Dendritic cell treated with granulocyte-macrophage colony-stimulating factor and Interleukin-4, amounts not matched to agents 40 ng/mL and 50 ng/mL, for 4 days (primary cell): ENCODE measurements around the gene OR2T29.
"Not testable (repeated sequence)": the region's sequence is repeated elsewhere in the genome, so short reads cannot be mapped to it uniquely, and the experiment has no call there.

ENCODE experiments used
- H3K27ac Mint-ChIP-seq: one replicate; pipeline ENCODE4 v1.8.0; 2022; ENCODE audit warnings: mild to moderate bottlenecking, mixed read lengths
- H3K27me3 Mint-ChIP-seq: one replicate; pipeline ENCODE4 v1.8.0; 2022; ENCODE audit warnings: mild to moderate bottlenecking, mixed read lengths
- H3K36me3 Mint-ChIP-seq: one replicate; pipeline ENCODE4 v1.8.0; 2022; ENCODE audit warnings: low read depth, mixed read lengths
- H3K4me1 Mint-ChIP-seq: one replicate; pipeline ENCODE4 v1.8.0; 2022; ENCODE audit warnings: low read depth, mixed read lengths
- H3K4me3 Mint-ChIP-seq: one replicate; pipeline ENCODE4 v1.8.0; 2022; ENCODE audit warnings: mild to moderate bottlenecking, moderate library complexity, mixed read lengths
- H3K9me3 Mint-ChIP-seq: one replicate; pipeline ENCODE4 v1.8.0; 2022; ENCODE audit warnings: mixed read lengths
- intact Hi-C: fragments of 100-400 bp; cut with micrococcal nuclease; formaldehyde crosslinking; loops from one replicate; pipeline ENCODE4 v1.15.0; 2022

Gene OR2T29, protein sequence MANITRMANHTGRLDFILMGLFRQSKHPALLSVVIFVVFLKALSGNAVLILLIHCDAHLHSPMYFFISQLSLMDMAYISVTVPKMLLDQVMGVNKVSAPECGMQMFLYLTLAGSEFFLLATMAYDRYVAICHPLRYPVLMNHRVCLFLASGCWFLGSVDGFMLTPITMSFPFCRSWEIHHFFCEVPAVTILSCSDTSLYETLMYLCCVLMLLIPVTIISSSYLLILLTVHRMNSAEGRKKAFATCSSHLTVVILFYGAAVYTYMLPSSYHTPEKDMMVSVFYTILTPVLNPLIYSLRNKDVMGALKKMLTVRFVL

DNA sequence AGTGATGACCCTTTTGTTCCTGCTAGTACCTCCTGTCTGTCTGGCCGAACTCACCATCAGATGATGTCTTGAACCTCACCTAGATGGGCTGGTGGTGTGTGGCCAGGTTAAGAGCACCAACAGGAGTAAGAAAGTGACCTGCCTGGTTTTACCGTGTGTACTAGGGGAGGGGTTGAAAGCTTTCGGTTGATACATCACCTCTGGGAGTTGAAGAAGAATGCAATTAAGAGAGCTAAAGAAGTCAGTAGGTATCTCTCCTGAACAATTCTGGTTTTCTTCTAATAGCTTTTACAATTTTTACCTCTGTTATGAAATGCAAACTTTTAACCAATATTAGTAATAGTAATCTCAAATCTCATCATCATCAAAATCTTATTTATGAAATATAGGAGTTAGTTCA lies at the start of gene OR2T29:
OR2T29 (minus strand) TSS at position 101 of the 400 bp plus-strand sequence. CDS start 3,281 bp downstream, outside the sequence.
- intact Hi-C loops, H3K36me3 Mint-ChIP-seq, H3K27me3 Mint-ChIP-seq, H3K4me3 Mint-ChIP-seq, H3K27ac Mint-ChIP-seq, H3K9me3 Mint-ChIP-seq: not testable (repeated sequence)
- H3K4me1 Mint-ChIP-seq = peaks cover 12% of the 10 kb centered on the region

DNA sequence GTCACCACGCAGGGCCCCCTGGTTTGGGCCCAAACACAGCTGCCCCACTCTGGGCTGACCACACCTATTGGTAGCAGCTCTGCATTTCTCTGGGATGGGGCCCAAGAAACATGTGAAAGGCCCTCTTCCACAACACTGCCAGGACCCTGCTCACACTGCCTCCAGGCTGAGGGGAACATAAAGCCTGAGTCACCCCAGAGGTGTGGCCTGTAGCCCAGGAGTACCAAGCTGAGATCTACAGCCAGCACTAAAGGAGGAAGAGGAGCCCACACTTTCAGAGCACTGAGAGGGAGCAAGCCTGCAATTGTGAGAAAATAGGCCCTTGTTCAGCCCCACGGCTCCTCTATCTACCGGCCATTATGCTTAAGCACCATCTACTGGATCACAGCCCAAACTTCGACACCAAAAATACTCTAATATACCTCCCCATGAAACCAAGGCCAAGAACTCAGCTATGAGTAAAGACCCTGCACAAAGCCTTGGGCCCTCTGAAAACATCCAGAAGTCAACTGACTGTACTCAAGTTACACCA lies 49.4 kb upstream of the OR2T29 start:
- H3K4me3 Mint-ChIP-seq = no peak overlapping the region
- H3K27ac Mint-ChIP-seq = no peak overlapping the region
- H3K27me3 Mint-ChIP-seq = no peaks in the 10 kb centered on the region
- no peaks in the 10 kb centered on the region for H3K9me3 Mint-ChIP-seq
- intact Hi-C loops = loop anchor here (5.0 kb wide), 1 partner anchor 210 kb away; the partner anchor contains the start of gene OR2T1
- no peaks in the 10 kb centered on the region for H3K36me3 Mint-ChIP-seq
- H3K4me1 Mint-ChIP-seq = peaks cover 7% of the 10 kb centered on the region

DNA sequence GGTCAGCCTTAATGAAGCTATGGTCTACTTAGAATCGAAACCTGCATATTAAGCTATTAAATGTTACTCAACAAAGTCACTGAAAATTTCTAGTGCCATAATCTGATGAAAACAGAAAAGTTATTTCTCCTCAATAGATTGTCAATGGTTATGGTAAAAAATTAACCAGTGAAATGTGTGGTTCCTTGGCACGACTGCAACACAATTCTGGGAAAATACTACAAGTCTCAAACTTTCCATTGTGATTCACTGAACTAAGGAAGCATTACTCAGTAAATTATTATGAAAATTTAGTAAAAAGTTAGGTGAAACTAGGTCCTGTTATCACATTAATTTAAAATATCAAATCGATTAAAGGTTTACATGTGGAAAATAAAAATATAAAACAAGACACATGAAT lies 47.7 kb upstream of the OR2T29 start:
- no peaks in the 10 kb centered on the region for H3K9me3 Mint-ChIP-seq
- peaks cover 7% of the 10 kb centered on the region for H3K4me1 Mint-ChIP-seq
- H3K36me3 Mint-ChIP-seq = no peaks in the 10 kb centered on the region
- intact Hi-C loops = loop anchor here (5.0 kb wide), 1 partner anchor 208 kb away; the partner anchor contains the start of gene OR2T1
- no peaks in the 10 kb centered on the region for H3K27me3 Mint-ChIP-seq
- no peak overlapping the region for H3K27ac Mint-ChIP-seq
- no peak overlapping the region for H3K4me3 Mint-ChIP-seq

DNA sequence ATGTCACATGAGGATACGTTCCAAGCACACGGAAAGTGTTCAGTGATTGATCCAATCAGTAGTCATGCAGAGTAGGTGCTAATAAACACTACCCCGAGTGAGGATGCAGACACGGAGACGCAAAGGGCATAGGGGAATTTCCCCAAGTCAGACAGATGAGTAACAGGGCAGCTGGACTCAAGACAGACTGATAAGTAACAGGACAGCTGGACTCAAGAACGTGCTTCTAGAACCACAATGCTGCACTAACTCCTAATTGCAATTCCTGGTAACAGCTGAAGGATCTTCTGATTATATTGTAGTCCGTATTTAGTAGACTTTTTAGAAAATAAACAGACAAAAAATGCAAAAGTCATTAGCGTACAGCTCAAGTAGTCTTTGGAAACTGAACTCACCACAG lies 36.8 kb upstream of the OR2T29 start:
- Mint-ChIP-seq H3K27me3 (no peaks in the 10 kb centered on the region), H3K27ac (no peak overlapping the region), H3K9me3 (no peaks in the 10 kb centered on the region), H3K4me3 (no peak overlapping the region), H3K36me3 (no peaks in the 10 kb centered on the region), H3K4me1 (peaks cover 12% of the 10 kb centered on the region)
- intact Hi-C loops = no loop called here

DNA sequence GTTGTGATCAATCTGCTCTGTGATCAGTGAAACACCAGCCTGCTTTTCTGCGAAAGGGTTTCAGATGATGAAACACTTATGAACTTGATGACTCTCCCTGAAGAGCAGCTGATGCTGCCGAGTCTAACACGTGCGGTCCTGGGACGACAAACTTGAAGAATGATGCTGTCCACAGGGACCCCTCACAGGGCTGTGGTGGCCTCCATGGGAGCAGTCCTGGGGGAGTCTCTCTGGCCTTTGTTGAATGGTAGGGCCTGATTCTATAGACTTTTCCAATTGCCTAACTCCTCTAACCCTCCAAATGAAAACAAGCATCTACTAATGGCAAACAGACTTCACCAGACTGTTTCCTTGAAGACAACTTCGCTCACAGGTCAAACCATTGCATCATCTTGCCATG lies 35.0 kb upstream of the OR2T29 start, which contains the start of gene OR2T10:
OR2T10 (minus strand) TSS at position 112 of the 400 bp plus-strand sequence. CDS start 3,932 bp downstream, outside the sequence.
- Mint-ChIP-seq H3K27ac (no peak within 1 kb of the TSS), H3K27me3 (no peaks in the 10 kb centered on the region)
- intact Hi-C loops = no loop called here

DNA sequence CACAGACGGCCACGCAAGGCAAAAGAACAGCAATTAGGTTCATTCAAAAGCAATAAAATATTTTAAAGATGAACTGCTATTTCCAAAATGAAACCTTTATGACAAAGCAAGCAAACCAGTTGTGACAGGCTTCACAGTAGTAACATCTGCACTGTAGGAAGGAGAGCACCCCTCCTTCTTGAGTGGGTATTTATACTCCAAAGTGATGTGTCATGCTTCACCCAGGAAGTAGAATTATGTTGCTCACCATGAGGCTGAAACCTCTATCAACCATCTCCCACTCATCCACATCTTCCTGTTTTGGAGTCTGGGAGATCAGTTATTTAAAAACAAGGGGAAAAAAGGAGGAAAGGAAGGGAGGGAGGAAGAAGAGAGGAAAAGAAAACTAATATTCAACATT lies 34.0 kb upstream of the OR2T29 start:
- Mint-ChIP-seq H3K27me3 (no peaks in the 10 kb centered on the region), H3K27ac (no peak overlapping the region), H3K36me3 (no peaks in the 10 kb centered on the region), H3K4me3 (no peak overlapping the region), H3K9me3 (no peaks in the 10 kb centered on the region), H3K4me1 (peaks cover 12% of the 10 kb centered on the region)
- intact Hi-C loops = no loop called here

More for the DNA sequence above, 35.0 kb upstream of the OR2T29 start, which contains the start of gene OR2T10:
- H3K9me3 Mint-ChIP-seq = no peaks in the 10 kb centered on the region
- H3K4me1 Mint-ChIP-seq = peaks cover 12% of the 10 kb centered on the region
- H3K36me3 Mint-ChIP-seq = no peaks in the 10 kb centered on the region
- no peak within 1 kb of the TSS for H3K4me3 Mint-ChIP-seq

DNA sequence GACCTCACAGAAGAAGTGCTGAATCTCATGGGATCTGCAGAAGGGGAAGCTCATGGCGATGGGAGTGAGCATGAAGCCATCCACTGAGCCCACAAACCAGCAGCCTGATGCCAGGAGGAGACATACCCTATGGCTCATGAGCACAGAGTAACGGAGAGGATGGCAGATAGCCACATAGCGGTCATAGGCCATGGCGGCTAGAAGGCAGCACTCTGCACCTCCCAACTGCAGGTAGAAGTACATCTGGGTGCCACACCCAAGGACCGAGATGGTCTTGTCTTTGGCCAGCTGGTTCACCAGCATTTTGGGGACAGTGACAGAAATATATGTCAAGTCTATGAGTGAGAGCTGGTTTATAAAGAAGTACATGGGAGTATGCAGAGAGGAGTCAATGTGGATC lies 30.7 kb upstream of the OR2T29 start:
- no peak overlapping the region for H3K4me3 Mint-ChIP-seq
- H3K4me1 Mint-ChIP-seq = peaks cover 12% of the 10 kb centered on the region
- H3K9me3 Mint-ChIP-seq = no peaks in the 10 kb centered on the region
- H3K36me3 Mint-ChIP-seq = no peaks in the 10 kb centered on the region
- intact Hi-C loops = no loop called here
- H3K27ac Mint-ChIP-seq = no peak overlapping the region
- H3K27me3 Mint-ChIP-seq = no peaks in the 10 kb centered on the region

DNA sequence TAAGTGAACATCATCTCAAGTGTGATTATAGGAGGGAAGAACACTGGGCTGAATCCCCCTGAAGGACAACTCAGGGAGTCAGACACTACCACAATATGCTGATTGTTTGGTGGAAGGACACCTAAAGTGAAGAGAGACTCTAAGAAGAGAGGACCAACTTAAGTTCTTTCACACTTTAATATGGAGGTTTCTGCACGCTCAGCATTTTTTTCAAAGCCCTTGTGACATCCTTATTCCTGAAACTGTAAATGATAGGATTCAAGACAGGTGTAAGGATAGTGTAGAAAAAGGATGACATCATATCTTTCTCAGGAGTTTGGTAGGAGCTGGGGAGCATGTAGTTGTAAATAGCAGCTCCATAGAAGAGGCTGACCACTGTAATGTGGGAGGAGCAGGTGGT lies 30.1 kb upstream of the OR2T29 start:
- Mint-ChIP-seq H3K27ac (no peak overlapping the region), H3K36me3 (no peaks in the 10 kb centered on the region), H3K4me1 (peaks cover 12% of the 10 kb centered on the region), H3K9me3 (no peaks in the 10 kb centered on the region), H3K4me3 (no peak overlapping the region), H3K27me3 (no peaks in the 10 kb centered on the region)
- intact Hi-C loops = no loop called here

DNA sequence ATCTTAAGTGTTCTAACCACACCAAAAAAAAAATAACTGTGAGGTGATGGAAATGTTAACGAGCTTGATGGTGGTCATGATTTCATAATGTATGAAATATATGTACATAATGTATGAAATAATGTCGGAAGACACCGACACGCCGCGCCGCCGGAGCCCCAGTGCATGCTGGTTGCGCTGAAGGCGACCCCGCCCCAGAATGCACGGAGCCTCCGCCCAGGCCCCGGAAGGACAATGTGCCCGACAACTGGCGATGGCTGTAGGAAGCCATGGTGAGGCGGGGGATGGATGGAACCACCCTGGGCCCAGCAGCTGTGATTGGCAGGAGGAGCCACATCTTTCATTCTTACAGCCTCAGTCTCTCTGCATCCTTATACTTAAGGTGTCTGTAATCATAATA lies 27.5 kb upstream of the OR2T29 start:
- Mint-ChIP-seq H3K27me3 (no peaks in the 10 kb centered on the region), H3K9me3 (no peaks in the 10 kb centered on the region), H3K36me3 (no peaks in the 10 kb centered on the region), H3K4me3 (no peak overlapping the region), H3K4me1 (no peaks in the 10 kb centered on the region), H3K27ac (no peak overlapping the region)
- intact Hi-C loops = no loop called here

DNA sequence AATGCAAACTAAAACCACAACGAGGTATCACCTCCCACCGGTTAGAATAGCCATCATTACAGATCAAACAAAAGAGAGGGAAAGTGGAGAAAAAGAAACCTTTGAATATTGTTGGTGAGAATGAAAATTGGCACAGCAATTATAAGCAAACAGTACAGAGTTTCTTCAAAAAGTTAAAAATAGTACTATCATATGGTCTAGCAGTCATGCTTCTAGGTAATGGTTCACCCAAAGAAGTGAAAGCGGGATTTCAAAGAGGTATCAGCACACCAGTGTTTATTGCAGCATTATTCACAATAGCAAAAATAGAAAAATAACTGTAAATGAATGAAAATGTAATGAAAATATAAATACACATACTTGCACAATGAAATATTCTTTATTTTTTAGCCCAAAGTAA lies 26.8 kb upstream of the OR2T29 start:
- H3K27me3 Mint-ChIP-seq = no peaks in the 10 kb centered on the region
- H3K4me1 Mint-ChIP-seq = no peaks in the 10 kb centered on the region
- intact Hi-C loops = no loop called here
- no peak overlapping the region for H3K27ac Mint-ChIP-seq
- no peaks in the 10 kb centered on the region for H3K9me3 Mint-ChIP-seq
- H3K4me3 Mint-ChIP-seq = no peak overlapping the region
- H3K36me3 Mint-ChIP-seq = no peaks in the 10 kb centered on the region

DNA sequence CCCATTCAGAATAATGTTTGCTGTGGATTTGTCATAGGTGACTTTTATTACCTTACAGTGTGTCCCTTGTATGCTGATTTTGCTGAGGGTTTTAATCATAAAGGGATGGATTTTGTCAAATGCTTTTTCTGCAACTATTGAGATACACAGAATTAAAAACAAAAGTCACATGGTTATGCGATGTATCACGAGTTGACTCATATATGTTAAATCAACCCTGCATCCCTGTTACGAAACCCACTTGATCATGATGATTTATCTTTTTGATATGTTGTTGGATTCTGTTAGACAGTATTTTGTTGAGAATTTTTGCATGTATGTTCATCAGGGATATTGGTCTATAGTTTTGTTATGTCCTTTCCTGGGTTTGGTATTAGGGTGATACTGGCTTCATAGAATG lies 22.7 kb upstream of the OR2T29 start:
- Mint-ChIP-seq H3K27me3 (peaks cover 2% of the 10 kb centered on the region), H3K9me3 (no peaks in the 10 kb centered on the region), H3K4me3 (no peak overlapping the region), H3K4me1 (no peaks in the 10 kb centered on the region), H3K36me3 (no peaks in the 10 kb centered on the region), H3K27ac (no peak overlapping the region)
- intact Hi-C loops = no loop called here

DNA sequence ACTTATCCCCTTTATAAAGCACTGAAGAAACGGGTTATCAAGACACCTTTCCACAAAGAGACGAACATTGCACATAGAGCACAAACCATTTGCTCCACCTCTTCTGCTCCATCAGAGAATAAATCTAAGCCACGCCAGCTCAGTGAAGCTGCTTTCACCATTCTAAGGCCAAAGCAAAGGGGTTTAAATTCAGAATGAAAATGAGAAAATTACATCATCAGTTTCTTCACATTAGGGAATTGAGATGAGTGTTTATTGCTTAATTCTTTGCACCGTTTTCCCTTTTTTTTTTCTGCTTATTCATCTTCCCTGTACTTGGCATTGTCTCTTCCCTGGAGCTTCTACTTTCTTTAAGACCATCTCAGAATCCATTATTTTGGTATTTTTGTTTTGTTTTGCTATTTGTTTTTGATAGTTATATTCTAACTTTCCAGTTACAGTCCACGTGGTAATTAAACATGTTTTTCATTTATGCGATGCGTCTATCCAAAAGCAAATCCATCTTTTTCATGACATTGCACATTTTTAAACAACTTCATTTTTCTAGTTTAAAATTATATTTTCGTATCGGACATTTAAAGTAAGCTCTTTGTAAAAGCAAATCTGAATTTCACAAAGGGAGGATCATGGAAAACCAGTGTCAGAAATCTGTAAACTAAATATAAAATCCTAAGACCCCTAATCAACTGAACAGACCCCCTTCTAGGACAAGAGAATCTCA lies 13.8 kb upstream of the OR2T29 start:
- intact Hi-C loops = no loop called here
- Mint-ChIP-seq H3K36me3 (no peaks in the 10 kb centered on the region), H3K9me3 (no peaks in the 10 kb centered on the region), H3K4me3 (no peak overlapping the region), H3K4me1 (peaks cover 27% of the 10 kb centered on the region), H3K27ac (peak overlapping the region; percentile 37), H3K27me3 (peaks cover 2% of the 10 kb centered on the region)

DNA sequence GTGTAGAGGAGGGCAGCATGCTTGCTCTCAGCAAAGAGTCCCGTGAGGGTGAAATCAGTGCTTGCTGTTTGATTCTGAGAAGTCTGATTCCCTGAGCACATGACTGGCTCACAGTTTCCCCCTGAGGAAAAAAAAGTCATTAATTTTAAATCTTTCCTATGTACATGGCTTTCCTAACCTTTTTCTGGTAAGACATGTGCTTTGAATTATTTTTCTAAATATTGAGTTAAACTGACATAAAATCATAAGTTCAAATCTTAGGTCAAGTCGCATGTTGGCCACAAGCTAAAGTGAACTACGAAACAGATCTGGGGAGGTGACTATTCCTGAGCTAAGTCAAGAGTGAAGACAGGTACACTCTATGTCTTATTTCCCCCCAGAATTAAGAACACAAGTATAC lies 12.1 kb upstream of the OR2T29 start, which contains the start of gene OR2T34:
OR2T34 (minus strand) TSS at position 101 of the 400 bp plus-strand sequence; CDS start at position 101, 0 bp downstream.
- H3K9me3 Mint-ChIP-seq, H3K36me3 Mint-ChIP-seq, H3K4me3 Mint-ChIP-seq, H3K27me3 Mint-ChIP-seq, intact Hi-C loops, H3K27ac Mint-ChIP-seq: not testable (repeated sequence)
- H3K4me1 Mint-ChIP-seq = peaks cover 27% of the 10 kb centered on the region

DNA sequence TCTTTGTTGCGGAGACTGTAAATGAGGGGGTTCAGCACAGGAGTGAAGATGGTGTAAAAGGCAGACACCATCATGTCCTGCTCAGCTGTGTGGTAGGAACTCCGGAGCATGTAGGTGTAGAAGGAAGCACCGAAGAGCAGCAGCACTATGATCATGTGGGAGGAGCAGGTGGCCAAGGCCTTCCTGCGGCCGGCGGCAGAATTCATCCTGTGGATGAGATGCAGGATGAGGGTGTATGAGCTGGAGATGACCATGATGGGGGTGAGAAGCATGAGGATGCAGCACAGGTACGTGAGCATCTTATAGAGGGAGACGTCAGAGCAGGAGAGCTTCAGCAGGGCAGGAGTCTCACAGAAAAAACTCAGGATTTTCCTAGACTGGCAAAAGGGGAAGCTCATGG lies 11.3 kb upstream of the OR2T29 start:
- H3K36me3 Mint-ChIP-seq, H3K4me3 Mint-ChIP-seq, intact Hi-C loops, H3K27me3 Mint-ChIP-seq, H3K9me3 Mint-ChIP-seq, H3K27ac Mint-ChIP-seq: not testable (repeated sequence)
- H3K4me1 Mint-ChIP-seq = peaks cover 34% of the 10 kb centered on the region
